Right ventricle myocardium inferior (tissue), 1 donor: ENCODE measurements around the gene CMTR1. TPM values are rescaled to one million over a fixed set of nuclear protein-coding genes. Genes with fewer than 3 reads are reported as not detected.
A peak's percentile ranks its signal among the peaks of the same experiment; 100 is the strongest.
"Not testable (repeated sequence)": the region's sequence is repeated elsewhere in the genome, so short reads cannot be mapped to it uniquely, and the experiment has no call there.

Source experiments
- ATAC-seq: fragments of 200-7000 bp; cut with Tn5 transposase; one replicate; pipeline ENCODE4 v1.9.1; 2020; ENCODE audit warnings: mild to moderate bottlenecking, moderate library complexity
- DNase-seq: peaks from one replicate; pipeline ENCODE4 v3.0.0; 2021; ENCODE audit errors: missing footprints
- intact Hi-C: fragments of 100-400 bp; cut with DNase I; formaldehyde crosslinking; loops from one replicate; pipeline ENCODE4 v1.11.0; 2022
- total RNA-seq: library from RNA; stranded (reverse); fragmentation: NEBNext Ultra II Directional; extraction: Animal tissue kit (Norgen Biotek cat#: 25700); gene quantifications from one replicate; pipeline ENCODE4 v1.2.1, GENCODE V29; 2021
- donor health status: DM: no; HTN: yes; CAD: no; lungs with severe emphysema.

Gene CMTR1
- total RNA-seq, 1 donor from 2014 or later: 29.3 TPM

- ATAC-seq (no peak), DNase-seq (no peak)
- intact Hi-C loops: no loop called here
Measured at GRCh38 chr6:37486121-37486839, 53.3 kb downstream of the CMTR1 start.

- intact Hi-C loops: no loop called here
- no peak for DNase-seq
- no peak for ATAC-seq
Measured at GRCh38 chr6:37487591-37488380, 54.8 kb downstream of the CMTR1 start.

GRCh38 chr6:37488476-37488875 is 55.5 kb downstream of the CMTR1 start:
- intact Hi-C loops: no loop called here
- ATAC-seq: no peak

GRCh38 chr6:37489697-37490336 is 56.8 kb downstream of the CMTR1 start:
- ATAC-seq (peak; percentile 53), DNase-seq (no peak)
- intact Hi-C loops: no loop called here

More at GRCh38 chr6:37488476-37488875, 55.5 kb downstream of the CMTR1 start:
- no peak for DNase-seq

GRCh38 chr6:37490536-37491170 is 57.6 kb downstream of the CMTR1 start:
- intact Hi-C loops: no loop called here
- DNase-seq (no peak), ATAC-seq (no peak)

GRCh38 chr6:37491171-37491829 is 58.3 kb downstream of the CMTR1 start:
- ATAC-seq (peak; percentile 38), DNase-seq (no peak)
- intact Hi-C loops: no loop called here

- ATAC-seq (no peak), DNase-seq (no peak)
- intact Hi-C loops: no loop called here
Measured at GRCh38 chr6:37491830-37492208, 58.8 kb downstream of the CMTR1 start.

GRCh38 chr6:37492236-37492972 is 59.4 kb downstream of the CMTR1 start:
- no peak for DNase-seq
- ATAC-seq: no peak
- intact Hi-C loops: no loop called here

- ATAC-seq: no peak
- intact Hi-C loops: no loop called here
- no peak for DNase-seq
Measured at GRCh38 chr6:37492991-37493660, 60.1 kb downstream of the CMTR1 start.

GRCh38 chr6:37493661-37493995 is 60.6 kb downstream of the CMTR1 start:
- intact Hi-C loops: no loop called here
- no peak for DNase-seq
- no peak for ATAC-seq

- no peak for DNase-seq
- no peak for ATAC-seq
- intact Hi-C loops: no loop called here
Measured at GRCh38 chr6:37495244-37495934, 62.4 kb downstream of the CMTR1 start.

- DNase-seq (no peak), ATAC-seq (no peak)
- intact Hi-C loops: no loop called here
Measured at GRCh38 chr6:37496951-37497885, 64.2 kb downstream of the CMTR1 start.

GRCh38 chr6:37499433-37500293 is 66.6 kb downstream of the CMTR1 start, which contains the start of gene CCDC167:
TSS of gene CCDC167 (minus strand) at chr6:37499893. CDS start at chr6:37499863, 30 bp downstream.
- intact Hi-C loops: no loop called here
- peak; percentile 98 for ATAC-seq
- peak; percentile 97 for DNase-seq

- intact Hi-C loops: no loop called here
- no peak for DNase-seq
- no peak for ATAC-seq
Measured at GRCh38 chr6:37500294-37500608, 67.2 kb downstream of the CMTR1 start.

GRCh38 chr6:37500904-37501303 is 67.9 kb downstream of the CMTR1 start:
- ATAC-seq, intact Hi-C loops, DNase-seq: not testable (repeated sequence)
